Measurements from ENCODE around the gene CPXM2. TPM values are rescaled to one million over a fixed set of nuclear protein-coding genes. Genes with fewer than 3 reads are reported as not detected.

CPXM2 gene
- total RNA-seq, 1 experiment from 2014 or later = 0.12 TPM

DNA sequence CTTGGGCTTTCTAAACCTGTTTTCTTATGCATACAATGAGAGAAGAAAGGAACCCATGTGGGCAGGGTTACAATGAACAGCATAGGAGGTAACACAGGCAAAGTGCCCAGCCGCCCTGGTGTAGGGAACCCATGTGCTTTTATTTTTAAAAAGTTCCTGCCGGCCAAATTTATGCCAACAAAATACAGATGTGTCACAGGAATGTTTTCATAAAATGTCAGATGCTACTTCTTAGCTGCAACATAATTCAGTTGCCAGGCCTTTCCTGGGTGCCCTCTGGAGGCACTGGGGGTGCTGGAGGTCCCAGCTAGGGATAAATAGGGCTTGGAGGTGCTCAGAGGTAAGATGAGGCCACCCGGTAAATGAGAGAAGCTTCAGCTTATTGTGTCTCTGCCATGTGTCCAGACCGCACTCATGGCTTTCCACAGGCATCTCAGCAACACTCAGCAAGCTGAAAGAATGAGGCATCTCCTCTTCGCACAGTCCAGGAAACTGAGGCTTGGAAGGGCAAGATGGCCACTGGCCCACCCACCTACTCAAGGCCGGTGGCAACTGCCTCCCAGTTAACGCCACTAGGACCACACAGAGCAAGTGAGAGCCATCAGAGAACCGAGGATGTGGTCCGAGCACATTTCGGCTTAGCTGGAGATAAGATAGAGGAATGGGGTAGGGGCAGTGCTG, 58.3 kb downstream of the CPXM2 start:
- no peak for DNase-seq (ENCODE audit: low read depth, low spot score)
- no peaks in the 10 kb centered on the region for H3K36me3 ChIP-seq (ENCODE audit: control insufficient read depth in 1 of 2, insufficient read depth in 2 of 2, low read length in 2 of 2)
- no TSS peak for BruUV-seq (replicated peaks)
- TF ChIP-seq, protein P1, sequence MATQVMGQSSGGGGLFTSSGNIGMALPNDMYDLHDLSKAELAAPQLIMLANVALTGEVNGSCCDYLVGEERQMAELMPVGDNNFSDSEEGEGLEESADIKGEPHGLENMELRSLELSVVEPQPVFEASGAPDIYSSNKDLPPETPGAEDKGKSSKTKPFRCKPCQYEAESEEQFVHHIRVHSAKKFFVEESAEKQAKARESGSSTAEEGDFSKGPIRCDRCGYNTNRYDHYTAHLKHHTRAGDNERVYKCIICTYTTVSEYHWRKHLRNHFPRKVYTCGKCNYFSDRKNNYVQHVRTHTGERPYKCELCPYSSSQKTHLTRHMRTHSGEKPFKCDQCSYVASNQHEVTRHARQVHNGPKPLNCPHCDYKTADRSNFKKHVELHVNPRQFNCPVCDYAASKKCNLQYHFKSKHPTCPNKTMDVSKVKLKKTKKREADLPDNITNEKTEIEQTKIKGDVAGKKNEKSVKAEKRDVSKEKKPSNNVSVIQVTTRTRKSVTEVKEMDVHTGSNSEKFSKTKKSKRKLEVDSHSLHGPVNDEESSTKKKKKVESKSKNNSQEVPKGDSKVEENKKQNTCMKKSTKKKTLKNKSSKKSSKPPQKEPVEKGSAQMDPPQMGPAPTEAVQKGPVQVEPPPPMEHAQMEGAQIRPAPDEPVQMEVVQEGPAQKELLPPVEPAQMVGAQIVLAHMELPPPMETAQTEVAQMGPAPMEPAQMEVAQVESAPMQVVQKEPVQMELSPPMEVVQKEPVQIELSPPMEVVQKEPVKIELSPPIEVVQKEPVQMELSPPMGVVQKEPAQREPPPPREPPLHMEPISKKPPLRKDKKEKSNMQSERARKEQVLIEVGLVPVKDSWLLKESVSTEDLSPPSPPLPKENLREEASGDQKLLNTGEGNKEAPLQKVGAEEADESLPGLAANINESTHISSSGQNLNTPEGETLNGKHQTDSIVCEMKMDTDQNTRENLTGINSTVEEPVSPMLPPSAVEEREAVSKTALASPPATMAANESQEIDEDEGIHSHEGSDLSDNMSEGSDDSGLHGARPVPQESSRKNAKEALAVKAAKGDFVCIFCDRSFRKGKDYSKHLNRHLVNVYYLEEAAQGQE (IDR thresholded peaks at IDR 0.05; ENCODE audit: low read depth) = no peak
- TF ChIP-seq ATF3 (IDR thresholded peaks at IDR 0.05) (no peak), ZNF274 (IDR thresholded peaks at IDR 0.05; ENCODE audit: low read depth, low read length) (no peak), JUND (IDR thresholded peaks at IDR 0.05) (no peak), POLR2A (IDR thresholded peaks at IDR 0.05; ENCODE audit: borderline replicate concordance, extremely low read depth, insufficient read depth, insufficient read length) (no peak), ELF1 (IDR thresholded peaks at IDR 0.05; ENCODE audit: borderline replicate concordance, low read depth) (no peak), SIN3A (IDR thresholded peaks at IDR 0.05; ENCODE audit: low read depth) (no peak), RAD21 (IDR thresholded peaks at IDR 0.05; ENCODE audit: low read depth) (no peak), EZH2 (IDR thresholded peaks at IDR 0.05) (no peak), ZBTB33 (IDR thresholded peaks at IDR 0.05; ENCODE audit: extremely low read depth, insufficient replicate concordance, low read length) (no peak), FOSL1 (IDR thresholded peaks at IDR 0.05; ENCODE audit: low read depth) (no peak), SP1 (IDR thresholded peaks at IDR 0.05; ENCODE audit: low read depth) (no peak), SRF (IDR thresholded peaks at IDR 0.05; ENCODE audit: low read depth) (no peak), CBX3 (IDR thresholded peaks at IDR 0.05; ENCODE audit: low read depth) (no peak), POLR2AphosphoS5 (IDR thresholded peaks at IDR 0.05; ENCODE audit: low read depth, low read length) (no peak), TCF7L2 (IDR thresholded peaks at IDR 0.05; ENCODE audit: borderline replicate concordance, extremely low read depth, insufficient read depth, insufficient read length) (no peak), ZFX (IDR thresholded peaks at IDR 0.05) (no peak), EZH2phosphoT487 (IDR thresholded peaks at IDR 0.05; ENCODE audit: borderline replicate concordance) (no peak)
- TF ChIP-seq, protein P2, sequence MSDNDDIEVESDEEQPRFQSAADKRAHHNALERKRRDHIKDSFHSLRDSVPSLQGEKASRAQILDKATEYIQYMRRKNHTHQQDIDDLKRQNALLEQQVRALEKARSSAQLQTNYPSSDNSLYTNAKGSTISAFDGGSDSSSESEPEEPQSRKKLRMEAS (IDR thresholded peaks at IDR 0.05) = no peak
- TF ChIP-seq, protein P3, sequence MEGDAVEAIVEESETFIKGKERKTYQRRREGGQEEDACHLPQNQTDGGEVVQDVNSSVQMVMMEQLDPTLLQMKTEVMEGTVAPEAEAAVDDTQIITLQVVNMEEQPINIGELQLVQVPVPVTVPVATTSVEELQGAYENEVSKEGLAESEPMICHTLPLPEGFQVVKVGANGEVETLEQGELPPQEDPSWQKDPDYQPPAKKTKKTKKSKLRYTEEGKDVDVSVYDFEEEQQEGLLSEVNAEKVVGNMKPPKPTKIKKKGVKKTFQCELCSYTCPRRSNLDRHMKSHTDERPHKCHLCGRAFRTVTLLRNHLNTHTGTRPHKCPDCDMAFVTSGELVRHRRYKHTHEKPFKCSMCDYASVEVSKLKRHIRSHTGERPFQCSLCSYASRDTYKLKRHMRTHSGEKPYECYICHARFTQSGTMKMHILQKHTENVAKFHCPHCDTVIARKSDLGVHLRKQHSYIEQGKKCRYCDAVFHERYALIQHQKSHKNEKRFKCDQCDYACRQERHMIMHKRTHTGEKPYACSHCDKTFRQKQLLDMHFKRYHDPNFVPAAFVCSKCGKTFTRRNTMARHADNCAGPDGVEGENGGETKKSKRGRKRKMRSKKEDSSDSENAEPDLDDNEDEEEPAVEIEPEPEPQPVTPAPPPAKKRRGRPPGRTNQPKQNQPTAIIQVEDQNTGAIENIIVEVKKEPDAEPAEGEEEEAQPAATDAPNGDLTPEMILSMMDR (IDR thresholded peaks at IDR 0.05 in 2 of 3, conservative IDR thresholded peaks at IDR 0.05 in 1 of 3; ENCODE audit: borderline replicate concordance in 1 of 3, insufficient read depth in 1 of 3, low read depth in 2 of 3, low read length in 2 of 3) = no peak
- ChIA-PET RAD21 (ENCODE audit: low non-redundant PET in 1 of 2, low total read pairs in 2 of 2, uncharacterized antibody in 2 of 2, unreplicated experiment in 2 of 2) (no interaction called here), CTCF (no interaction called here), POLR2A (no interaction called here)
- no peak overlapping the region for H3K9ac ChIP-seq (ENCODE audit: low read length)
- no peak overlapping the region for H3K4me2 ChIP-seq (ENCODE audit: low read length)
- H3K79me2 ChIP-seq (ENCODE audit: insufficient read depth, low read length) = no peaks in the 10 kb centered on the region
- intact Hi-C loops (cut with micrococcal nuclease) = no loop called here
- no peaks in the 10 kb centered on the region for H4K20me1 ChIP-seq (ENCODE audit: insufficient read depth)
- no peak overlapping the region for H3K4me3 ChIP-seq (replicated peaks in 1 of 2; ENCODE audit: low read depth in 1 of 2, low read length in 2 of 2)
- no peak for ATAC-seq
- H2AFZ ChIP-seq (ENCODE audit: low read depth, low read length, poor library complexity, severe bottlenecking) = no peak overlapping the region
- peaks cover 63% of the 10 kb centered on the region for H3K27me3 ChIP-seq (ENCODE audit: insufficient read depth, low read length)
- H3K4me1 ChIP-seq (ENCODE audit: control insufficient read depth in 1 of 2, insufficient read depth in 2 of 2, low read length in 2 of 2) = no peaks in the 10 kb centered on the region
- H3K9me3 ChIP-seq (ENCODE audit: control insufficient read depth in 1 of 2, insufficient read depth in 1 of 2, low read depth in 1 of 2, low read length in 2 of 2) = no peaks in the 10 kb centered on the region
- no peaks in the 10 kb centered on the region for H3K9me2 ChIP-seq (ENCODE audit: insufficient read depth)
- H3K27ac ChIP-seq (ENCODE audit: low read depth, low read length) = no peak overlapping the region

All from HCT116 (cell line).